Hepatocyte (in vitro differentiated cells): ENCODE measurements around the gene SKAP2.

Experiments
- CTCF ChIP-seq: fragments of 200-600 bp; sonication (generic); IDR thresholded peaks from 2 replicates; pipeline ENCODE4 v1.5.1; 2016; ENCODE audit warnings: antibody characterized with exemption, mild to moderate bottlenecking; ENCODE audit not compliant: poor library complexity
- EZH2 ChIP-seq: fragments of 200-600 bp; sonication (generic); IDR thresholded peaks from 2 replicates; pipeline ENCODE4 v1.6.1; 2016; ENCODE audit warnings: antibody characterized with exemption, mild to moderate bottlenecking, borderline replicate concordance
- EZH2phosphoT487 ChIP-seq: fragments of 200-600 bp; sonication (generic); IDR thresholded peaks from one replicate; pipeline ENCODE4 v1.6.1; 2018; ENCODE audit warnings: antibody characterized with exemption, mild to moderate bottlenecking, low read depth, moderate library complexity; ENCODE audit not compliant: unreplicated experiment, severe bottlenecking

- TF ChIP-seq CTCF (no peak), EZH2 (no peak), EZH2phosphoT487 (no peak)
Observed at GRCh38 chr7:26685606-26686005, 178.8 kb downstream of the SKAP2 start.
